Measurements from ENCODE around the gene KRTAP1-3.

DNA sequence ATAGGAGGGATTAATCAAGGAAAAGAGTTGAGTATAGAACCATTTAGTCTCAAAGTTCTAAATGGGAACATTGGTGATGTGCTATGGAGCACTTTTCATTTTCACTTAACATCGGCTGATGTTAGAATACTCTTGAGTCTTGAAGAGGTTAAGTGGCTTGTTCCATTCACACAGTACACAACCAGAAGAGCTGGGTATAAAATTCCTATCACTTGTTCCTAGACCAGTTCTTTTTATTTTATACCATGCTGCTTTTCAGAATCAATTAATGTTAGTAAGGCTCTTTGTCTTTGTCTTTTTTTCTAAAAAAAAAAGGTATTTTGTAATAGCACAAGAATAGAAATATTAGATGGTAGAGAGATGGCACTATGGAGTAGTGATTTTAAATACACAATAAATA is 8.3 kb upstream of the KRTAP1-3 start:
- no peak for TF ChIP-seq POLR2A (IDR thresholded peaks at IDR 0.05; ENCODE audit: extremely low read depth, insufficient read length)
- TF ChIP-seq, protein P1, sequence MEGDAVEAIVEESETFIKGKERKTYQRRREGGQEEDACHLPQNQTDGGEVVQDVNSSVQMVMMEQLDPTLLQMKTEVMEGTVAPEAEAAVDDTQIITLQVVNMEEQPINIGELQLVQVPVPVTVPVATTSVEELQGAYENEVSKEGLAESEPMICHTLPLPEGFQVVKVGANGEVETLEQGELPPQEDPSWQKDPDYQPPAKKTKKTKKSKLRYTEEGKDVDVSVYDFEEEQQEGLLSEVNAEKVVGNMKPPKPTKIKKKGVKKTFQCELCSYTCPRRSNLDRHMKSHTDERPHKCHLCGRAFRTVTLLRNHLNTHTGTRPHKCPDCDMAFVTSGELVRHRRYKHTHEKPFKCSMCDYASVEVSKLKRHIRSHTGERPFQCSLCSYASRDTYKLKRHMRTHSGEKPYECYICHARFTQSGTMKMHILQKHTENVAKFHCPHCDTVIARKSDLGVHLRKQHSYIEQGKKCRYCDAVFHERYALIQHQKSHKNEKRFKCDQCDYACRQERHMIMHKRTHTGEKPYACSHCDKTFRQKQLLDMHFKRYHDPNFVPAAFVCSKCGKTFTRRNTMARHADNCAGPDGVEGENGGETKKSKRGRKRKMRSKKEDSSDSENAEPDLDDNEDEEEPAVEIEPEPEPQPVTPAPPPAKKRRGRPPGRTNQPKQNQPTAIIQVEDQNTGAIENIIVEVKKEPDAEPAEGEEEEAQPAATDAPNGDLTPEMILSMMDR (IDR thresholded peaks at IDR 0.05; ENCODE audit: low read depth, low read length), result no peak
- TF ChIP-seq, protein P2, sequence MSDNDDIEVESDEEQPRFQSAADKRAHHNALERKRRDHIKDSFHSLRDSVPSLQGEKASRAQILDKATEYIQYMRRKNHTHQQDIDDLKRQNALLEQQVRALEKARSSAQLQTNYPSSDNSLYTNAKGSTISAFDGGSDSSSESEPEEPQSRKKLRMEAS (IDR thresholded peaks at IDR 0.05; ENCODE audit: low read depth, low read length), result no peak
- no peak for TF ChIP-seq MYC (IDR thresholded peaks at IDR 0.05; ENCODE audit: low read depth, low read length)
